ENCODE data around the gene TMEM175.
A peak's percentile ranks its signal among the peaks of the same experiment; 100 is the strongest.
"Not testable (repeated sequence)": the region's sequence is repeated elsewhere in the genome, so short reads cannot be mapped to it uniquely, and the experiment has no call there.

Gene TMEM175

DNA sequence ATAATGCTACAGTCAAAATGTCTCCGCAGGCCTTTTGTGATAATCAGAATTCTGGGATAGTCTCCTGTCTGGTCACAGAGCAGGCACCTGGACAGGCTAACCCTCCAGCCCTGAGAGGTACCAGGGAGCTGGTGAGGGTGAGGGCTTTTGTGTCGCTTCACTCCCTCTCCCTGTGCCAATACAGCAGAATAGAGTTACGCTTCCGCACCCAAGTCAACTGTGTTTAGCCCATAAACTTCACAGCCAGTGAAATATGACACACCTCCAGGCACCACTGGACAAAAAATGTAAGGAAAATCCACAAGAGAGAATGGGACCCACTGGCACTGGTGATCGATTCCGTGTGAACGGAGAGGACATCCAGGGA lies 1.4 kb upstream of the TMEM175 start:
- H3K4me3 ChIP-seq (ENCODE audit: low read depth, low read length), result peak overlapping the region; percentile 73
- DNase-seq (ENCODE audit: low read depth), result no peak
- TF ChIP-seq, protein P1, sequence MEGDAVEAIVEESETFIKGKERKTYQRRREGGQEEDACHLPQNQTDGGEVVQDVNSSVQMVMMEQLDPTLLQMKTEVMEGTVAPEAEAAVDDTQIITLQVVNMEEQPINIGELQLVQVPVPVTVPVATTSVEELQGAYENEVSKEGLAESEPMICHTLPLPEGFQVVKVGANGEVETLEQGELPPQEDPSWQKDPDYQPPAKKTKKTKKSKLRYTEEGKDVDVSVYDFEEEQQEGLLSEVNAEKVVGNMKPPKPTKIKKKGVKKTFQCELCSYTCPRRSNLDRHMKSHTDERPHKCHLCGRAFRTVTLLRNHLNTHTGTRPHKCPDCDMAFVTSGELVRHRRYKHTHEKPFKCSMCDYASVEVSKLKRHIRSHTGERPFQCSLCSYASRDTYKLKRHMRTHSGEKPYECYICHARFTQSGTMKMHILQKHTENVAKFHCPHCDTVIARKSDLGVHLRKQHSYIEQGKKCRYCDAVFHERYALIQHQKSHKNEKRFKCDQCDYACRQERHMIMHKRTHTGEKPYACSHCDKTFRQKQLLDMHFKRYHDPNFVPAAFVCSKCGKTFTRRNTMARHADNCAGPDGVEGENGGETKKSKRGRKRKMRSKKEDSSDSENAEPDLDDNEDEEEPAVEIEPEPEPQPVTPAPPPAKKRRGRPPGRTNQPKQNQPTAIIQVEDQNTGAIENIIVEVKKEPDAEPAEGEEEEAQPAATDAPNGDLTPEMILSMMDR (IDR thresholded peaks at IDR 0.05; ENCODE audit: low read depth, low read length, missing control alignments), result no peak

DNA sequence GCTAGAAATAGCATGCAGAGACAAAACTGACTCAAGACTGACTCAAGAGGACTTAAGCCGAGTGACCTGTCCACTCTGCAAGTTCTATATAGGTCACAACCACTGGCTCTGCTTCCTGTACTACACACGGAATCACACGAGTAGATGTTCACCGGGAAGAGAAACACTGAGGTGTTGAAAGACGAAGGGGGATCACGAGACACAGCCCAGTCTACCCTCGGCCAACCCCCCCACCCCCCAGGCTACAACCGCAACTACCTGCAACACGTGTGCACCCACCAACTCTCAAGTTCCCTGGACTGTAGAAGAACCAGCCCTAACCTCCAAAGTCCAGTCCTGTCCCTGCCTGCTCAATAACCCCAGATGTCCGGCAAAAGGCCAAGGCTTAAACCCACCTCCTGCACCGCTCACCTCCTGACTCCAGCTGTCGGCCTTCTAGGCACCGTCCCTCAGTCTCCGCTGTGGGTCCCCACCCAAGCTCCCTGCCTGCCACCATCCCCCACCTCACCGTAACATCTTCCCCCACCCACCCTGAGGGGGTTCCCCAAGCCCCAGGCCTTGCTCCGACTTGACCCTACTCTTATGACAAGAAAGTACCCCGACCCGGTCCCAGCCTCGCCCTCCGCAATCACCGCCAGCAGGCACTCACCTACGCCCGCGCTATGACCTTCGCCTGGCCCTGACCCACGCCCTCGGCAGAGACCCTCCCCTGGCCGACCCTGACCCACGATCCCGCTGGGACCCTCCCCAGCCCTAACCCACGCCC lies 883 bp upstream of the TMEM175 start:
- TF ChIP-seq, protein P1 (IDR thresholded peaks at IDR 0.05; ENCODE audit: low read depth, low read length, missing control alignments), result no peak
- no peak for DNase-seq (ENCODE audit: low read depth)
- peak overlapping the region; percentile 73 for H3K4me3 ChIP-seq (ENCODE audit: low read depth, low read length)

DNA sequence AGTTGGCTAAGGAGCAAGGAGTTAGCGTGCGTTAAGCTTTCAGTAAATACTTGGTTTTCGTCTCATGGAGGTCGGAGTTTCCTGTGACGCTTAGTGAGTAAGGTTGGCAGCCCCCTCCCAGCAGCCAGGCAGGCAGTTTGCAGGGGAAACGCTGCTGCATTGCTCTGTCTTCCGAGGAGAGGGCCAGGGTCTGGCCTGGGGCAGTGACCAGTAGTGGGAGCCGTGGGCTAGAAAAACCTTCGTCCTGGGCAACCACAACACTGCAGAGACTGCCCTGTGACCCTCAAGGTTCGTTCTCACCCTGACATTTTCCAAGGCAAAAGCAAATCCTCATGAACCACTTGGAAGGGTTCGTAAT lies 432 bp downstream of the TMEM175 start:
- TF ChIP-seq, protein P1 (IDR thresholded peaks at IDR 0.05; ENCODE audit: low read depth, low read length, missing control alignments), result no peak
- peak overlapping the region; percentile 73 for H3K4me3 ChIP-seq (ENCODE audit: low read depth, low read length)
- no peak for DNase-seq (ENCODE audit: low read depth)

DNA sequence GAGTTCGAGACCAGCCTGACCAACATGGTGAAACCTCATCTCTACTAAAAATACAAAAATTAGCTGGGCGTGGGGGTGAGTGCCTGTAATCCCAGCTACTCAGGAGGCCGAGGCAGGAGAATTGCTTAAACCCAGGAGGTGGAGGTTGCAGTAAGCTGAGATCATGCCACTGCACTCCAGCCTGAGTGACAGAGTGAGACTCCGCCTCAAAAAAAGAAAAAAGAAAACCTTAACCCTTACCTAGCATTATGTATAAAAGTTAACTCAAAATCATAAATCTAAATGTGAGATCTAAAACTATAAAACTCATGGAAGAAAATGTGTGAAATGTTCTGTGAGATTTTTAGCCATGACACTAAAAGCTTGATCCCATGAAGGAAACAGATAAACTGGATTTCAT lies 7.2 kb downstream of the TMEM175 start:
- H3K4me3 ChIP-seq (ENCODE audit: low read depth, low read length); DNase-seq (ENCODE audit: low read depth): not testable (repeated sequence)

DNA sequence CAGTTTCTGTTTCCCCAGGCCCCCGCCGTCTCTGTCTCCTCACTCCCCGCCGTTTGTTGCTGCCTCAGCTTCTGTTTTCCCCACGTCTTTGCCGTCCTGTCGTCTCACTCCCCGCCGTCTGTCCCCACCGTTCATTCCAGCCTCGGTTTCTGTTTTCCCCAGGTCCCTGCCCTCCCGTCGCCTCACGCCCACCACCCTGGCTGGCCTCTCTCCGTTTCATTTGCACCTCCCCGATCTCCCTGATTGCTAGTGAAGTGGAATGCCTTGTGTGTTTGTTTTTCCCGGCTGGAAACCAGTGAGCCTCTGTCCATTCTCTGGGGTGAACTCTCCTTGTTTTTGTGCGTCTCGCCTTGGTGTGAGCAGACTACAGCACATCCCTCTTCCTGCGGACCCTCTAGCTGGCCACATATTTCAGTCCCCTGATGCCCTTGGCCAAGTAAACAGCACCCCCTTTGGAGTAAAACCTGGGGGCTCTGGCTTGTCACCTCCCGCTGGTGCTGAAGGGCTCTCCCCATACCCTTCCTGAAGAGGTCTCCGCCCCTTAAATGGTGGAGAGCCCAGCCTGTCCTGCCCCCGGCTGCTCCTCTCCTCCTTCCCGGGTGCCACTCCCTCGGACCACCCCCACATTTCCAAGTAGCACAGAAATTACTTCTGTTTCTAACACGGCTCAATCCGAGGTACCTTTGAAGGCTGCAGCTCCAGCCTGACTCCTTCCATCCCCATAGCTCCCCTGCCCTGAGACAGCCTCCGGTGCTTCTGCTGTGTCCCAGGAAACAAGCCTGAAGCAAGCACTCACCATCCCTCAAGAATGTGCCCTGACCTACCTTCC lies 13.2 kb downstream of the TMEM175 start:
- TF ChIP-seq, protein P1 (IDR thresholded peaks at IDR 0.05; ENCODE audit: low read depth, low read length, missing control alignments), result no peak
- no peak overlapping the region for H3K4me3 ChIP-seq (ENCODE audit: low read depth, low read length)
- DNase-seq (ENCODE audit: low read depth), result no peak

DNA sequence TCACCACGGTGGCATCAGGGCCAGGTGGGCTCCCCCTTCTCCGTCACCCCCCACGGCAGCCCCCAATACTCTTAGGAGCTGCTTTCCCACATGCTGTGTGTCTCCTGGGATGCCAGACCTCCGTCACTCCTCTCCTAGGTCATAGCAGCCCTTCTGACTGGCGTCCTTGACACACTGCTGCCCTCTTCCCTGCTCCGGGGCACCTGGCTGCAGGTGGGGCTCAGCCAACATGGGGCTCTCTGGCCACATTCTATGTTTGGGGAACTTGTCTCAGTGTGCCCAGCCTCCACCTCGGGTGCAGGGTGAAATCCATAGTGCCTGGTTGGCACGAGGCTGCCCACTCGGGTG lies 13.8 kb downstream of the TMEM175 start:
- no peak overlapping the region for H3K4me3 ChIP-seq (ENCODE audit: low read depth, low read length)

More for the DNA sequence above, 13.8 kb downstream of the TMEM175 start:
- DNase-seq (ENCODE audit: low read depth), result no peak
- TF ChIP-seq, protein P1 (IDR thresholded peaks at IDR 0.05; ENCODE audit: low read depth, low read length, missing control alignments), result no peak
